ENCODE results near the gene COPG2. TPM values are rescaled to one million over a fixed set of nuclear protein-coding genes. Genes with fewer than 3 reads are reported as not detected.
"Not testable (repeated sequence)": the region's sequence is repeated elsewhere in the genome, so short reads cannot be mapped to it uniquely, and the experiment has no call there.

The COPG2 gene
- total RNA-seq, 4 donors from 2014 or later = 11.7 to 15.6 (median 13.1) TPM

DNA sequence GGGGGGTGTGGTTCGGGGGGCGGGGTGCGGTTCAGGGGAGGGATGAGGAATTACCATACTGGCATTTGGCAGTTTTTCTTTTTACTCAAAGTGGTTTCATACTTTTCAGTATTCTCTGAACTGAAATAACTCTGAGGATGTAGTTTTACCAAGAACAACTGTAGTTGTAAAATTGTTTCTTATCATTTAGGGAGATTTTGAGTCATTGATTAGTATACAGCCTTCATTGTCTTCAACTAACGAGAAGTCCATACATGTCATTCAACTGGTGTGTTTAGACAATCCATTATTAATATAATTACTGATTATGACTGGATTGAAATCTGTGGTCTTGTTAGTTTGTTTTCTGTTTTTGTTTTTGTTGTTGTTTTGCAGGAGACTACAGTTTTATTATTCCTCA lies 40.8 kb downstream of the COPG2 start:
- Histone ChIP-seq H3K36me3 (peaks cover 0 to 13% of the 10 kb centered on the region in 2 donors), H3K4me1 (no peaks in the 10 kb centered on the region), H3K9me3 (peaks cover 0 to 23% (median 0%) of the 10 kb centered on the region in 3 donors), H3K4me3 (no peak overlapping the region), H3K27ac (no peak overlapping the region), H3K27me3 (no peaks in the 10 kb centered on the region)
- TF ChIP-seq EP300 (IDR thresholded peaks at IDR 0.05) = no peak
- TF ChIP-seq POLR2A (IDR thresholded peaks at IDR 0.05) = no peak
- no peak for TF ChIP-seq POLR2AphosphoS5 (IDR thresholded peaks at IDR 0.05)
- TF ChIP-seq, protein P1, sequence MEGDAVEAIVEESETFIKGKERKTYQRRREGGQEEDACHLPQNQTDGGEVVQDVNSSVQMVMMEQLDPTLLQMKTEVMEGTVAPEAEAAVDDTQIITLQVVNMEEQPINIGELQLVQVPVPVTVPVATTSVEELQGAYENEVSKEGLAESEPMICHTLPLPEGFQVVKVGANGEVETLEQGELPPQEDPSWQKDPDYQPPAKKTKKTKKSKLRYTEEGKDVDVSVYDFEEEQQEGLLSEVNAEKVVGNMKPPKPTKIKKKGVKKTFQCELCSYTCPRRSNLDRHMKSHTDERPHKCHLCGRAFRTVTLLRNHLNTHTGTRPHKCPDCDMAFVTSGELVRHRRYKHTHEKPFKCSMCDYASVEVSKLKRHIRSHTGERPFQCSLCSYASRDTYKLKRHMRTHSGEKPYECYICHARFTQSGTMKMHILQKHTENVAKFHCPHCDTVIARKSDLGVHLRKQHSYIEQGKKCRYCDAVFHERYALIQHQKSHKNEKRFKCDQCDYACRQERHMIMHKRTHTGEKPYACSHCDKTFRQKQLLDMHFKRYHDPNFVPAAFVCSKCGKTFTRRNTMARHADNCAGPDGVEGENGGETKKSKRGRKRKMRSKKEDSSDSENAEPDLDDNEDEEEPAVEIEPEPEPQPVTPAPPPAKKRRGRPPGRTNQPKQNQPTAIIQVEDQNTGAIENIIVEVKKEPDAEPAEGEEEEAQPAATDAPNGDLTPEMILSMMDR (IDR thresholded peaks at IDR 0.05) = no peak
- ATAC-seq = no peak
- WGBS, 2 donors (ENCODE audit: low coverage in 1 of 2) = 94 to 100% methylated on average over 1 to 4 of the region's 4 CpGs

DNA sequence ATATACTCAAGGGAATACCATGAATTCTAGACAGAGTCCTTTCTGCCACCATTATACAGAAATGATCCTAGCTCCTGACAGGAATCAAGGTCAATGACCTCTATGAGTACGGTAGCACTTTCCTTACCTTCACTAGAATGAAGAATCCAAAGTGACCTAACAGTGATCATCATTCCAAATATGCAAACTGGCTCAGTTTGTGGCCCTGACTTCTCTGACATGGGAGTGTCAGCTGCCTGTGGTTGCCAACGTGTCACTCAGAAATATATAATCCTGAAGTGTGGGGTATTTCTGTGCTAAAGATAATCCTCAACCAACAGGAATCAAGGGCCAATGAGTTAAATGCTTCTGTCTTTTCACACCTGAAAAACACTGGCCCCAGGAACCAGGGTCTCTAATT lies 45.7 kb downstream of the COPG2 start:
- Histone ChIP-seq H3K9me3 (peaks cover 0 to 11% (median 0%) of the 10 kb centered on the region in 3 donors), H3K4me3 (no peak overlapping the region), H3K27me3 (no peaks in the 10 kb centered on the region), H3K4me1 (no peaks in the 10 kb centered on the region), H3K27ac (no peak overlapping the region), H3K36me3 (peaks cover 0 to 13% of the 10 kb centered on the region in 2 donors)
- ATAC-seq = no peak
- WGBS, 2 donors (ENCODE audit: low coverage in 1 of 2) = 60 to 100% methylated on average over 1 to 2 of the region's 2 CpGs
- TF ChIP-seq POLR2A (IDR thresholded peaks at IDR 0.05) = no peak
- no peak for TF ChIP-seq POLR2AphosphoS5 (IDR thresholded peaks at IDR 0.05)
- TF ChIP-seq, protein P1 (IDR thresholded peaks at IDR 0.05) = no peak
- no peak for TF ChIP-seq EP300 (IDR thresholded peaks at IDR 0.05)

DNA sequence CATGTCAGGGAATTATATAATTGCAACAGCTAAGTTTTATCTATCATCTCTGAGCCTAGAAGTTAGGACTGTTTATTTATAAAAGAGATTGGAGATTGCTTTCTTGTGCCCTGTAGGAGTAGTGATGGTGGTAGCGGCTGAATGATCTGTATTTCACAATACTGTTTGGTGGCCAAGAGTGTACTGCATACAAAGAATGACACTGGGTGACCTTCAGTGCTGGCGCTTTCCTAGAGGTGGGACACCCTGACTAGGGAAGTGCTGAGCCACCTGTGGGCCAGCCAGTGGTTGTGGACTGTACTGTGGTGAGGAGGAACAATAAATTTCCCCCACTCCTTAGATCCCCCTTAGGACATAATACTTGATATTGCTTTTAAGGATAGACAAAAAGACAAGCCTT lies 53.0 kb downstream of the COPG2 start:
- Histone ChIP-seq H3K36me3 (peaks cover 0 to 70% of the 10 kb centered on the region in 2 donors), H3K4me1 (no peaks in the 10 kb centered on the region), H3K27me3 (no peaks in the 10 kb centered on the region), H3K27ac (no peak overlapping the region), H3K9me3 (peaks cover 0 to 5% (median 0%) of the 10 kb centered on the region in 3 donors), H3K4me3 (no peak overlapping the region)
- WGBS, 2 donors (ENCODE audit: low coverage in 1 of 2) = 94 to 100% methylated on average over 2 of the region's 2 CpGs
- TF ChIP-seq EP300 (IDR thresholded peaks at IDR 0.05) (no peak), POLR2AphosphoS5 (IDR thresholded peaks at IDR 0.05) (no peak), POLR2A (IDR thresholded peaks at IDR 0.05) (no peak)
- TF ChIP-seq, protein P1 (IDR thresholded peaks at IDR 0.05) = no peak
- no peak for ATAC-seq

DNA sequence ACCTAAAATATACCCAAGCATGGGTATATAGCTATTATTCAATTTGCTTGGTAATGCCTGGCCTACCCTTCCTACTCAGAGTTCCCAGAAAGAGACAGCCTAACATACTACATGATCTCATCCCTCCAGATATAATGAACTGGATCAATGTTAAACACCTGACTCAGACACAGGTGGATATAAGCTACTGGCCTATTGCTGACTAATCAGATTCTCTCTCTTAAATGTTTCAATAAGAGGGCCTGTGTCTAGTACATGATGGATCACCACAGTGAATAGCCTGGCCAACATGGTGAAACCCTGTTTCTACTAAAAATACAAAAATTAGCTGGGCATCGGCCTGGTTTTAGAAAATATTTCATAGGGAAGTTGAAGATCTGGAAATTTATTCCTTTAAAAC lies 54.1 kb downstream of the COPG2 start:
- H3K4me3 ChIP-seq = no peak overlapping the region
- H3K36me3 ChIP-seq = peaks cover 0 to 81% of the 10 kb centered on the region in 2 donors
- no peaks in the 10 kb centered on the region for H3K4me1 ChIP-seq
- no peaks in the 10 kb centered on the region for H3K27me3 ChIP-seq
- TF ChIP-seq, protein P1 (IDR thresholded peaks at IDR 0.05) = no peak
- TF ChIP-seq EP300 (IDR thresholded peaks at IDR 0.05) (no peak), POLR2A (IDR thresholded peaks at IDR 0.05) (no peak), POLR2AphosphoS5 (IDR thresholded peaks at IDR 0.05) (no peak)
- WGBS, 2 donors (ENCODE audit: low coverage in 1 of 2) = 100% methylated on average over 1 of the region's 1 CpG
- H3K27ac ChIP-seq = no peak overlapping the region
- no peak for ATAC-seq
- H3K9me3 ChIP-seq = peaks cover 0 to 5% (median 0%) of the 10 kb centered on the region in 3 donors

DNA sequence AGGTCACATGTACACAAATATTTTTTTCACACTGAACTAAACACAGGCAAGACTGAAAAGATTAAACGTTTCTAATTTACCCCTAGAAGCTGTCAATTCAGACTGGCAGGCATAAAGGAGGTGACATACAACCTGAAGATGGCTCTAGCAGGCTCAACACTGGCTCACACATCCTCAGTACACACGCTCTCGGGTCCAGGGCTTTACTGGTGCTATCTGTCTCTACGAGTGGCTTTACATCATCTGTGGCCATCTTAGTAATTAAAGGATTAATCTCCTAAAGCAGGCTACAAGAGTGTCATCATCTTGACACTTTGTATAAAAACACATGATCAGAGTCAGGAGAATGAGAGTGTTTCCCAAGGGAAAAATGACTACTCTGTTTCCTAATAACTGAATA lies 57.3 kb downstream of the COPG2 start:
- TF ChIP-seq, protein P1 (IDR thresholded peaks at IDR 0.05) = no peak
- TF ChIP-seq POLR2A (IDR thresholded peaks at IDR 0.05) = no peak
- no peak for TF ChIP-seq EP300 (IDR thresholded peaks at IDR 0.05)
- no peak for TF ChIP-seq POLR2AphosphoS5 (IDR thresholded peaks at IDR 0.05)
- no peak overlapping the region for H3K27ac ChIP-seq
- no peak overlapping the region for H3K4me3 ChIP-seq
- whole genome bisulfite sequencing, 2 donors (ENCODE audit: low coverage in 1 of 2) = 58 to 61% methylated on average over 3 to 4 of the region's 4 CpGs
- H3K4me1 ChIP-seq = no peaks in the 10 kb centered on the region
- H3K27me3 ChIP-seq = no peaks in the 10 kb centered on the region
- peaks cover 0 to 98% of the 10 kb centered on the region in 2 donors for H3K36me3 ChIP-seq
- ATAC-seq = no peak
- H3K9me3 ChIP-seq = peaks cover 0 to 12% (median 0%) of the 10 kb centered on the region in 3 donors

DNA sequence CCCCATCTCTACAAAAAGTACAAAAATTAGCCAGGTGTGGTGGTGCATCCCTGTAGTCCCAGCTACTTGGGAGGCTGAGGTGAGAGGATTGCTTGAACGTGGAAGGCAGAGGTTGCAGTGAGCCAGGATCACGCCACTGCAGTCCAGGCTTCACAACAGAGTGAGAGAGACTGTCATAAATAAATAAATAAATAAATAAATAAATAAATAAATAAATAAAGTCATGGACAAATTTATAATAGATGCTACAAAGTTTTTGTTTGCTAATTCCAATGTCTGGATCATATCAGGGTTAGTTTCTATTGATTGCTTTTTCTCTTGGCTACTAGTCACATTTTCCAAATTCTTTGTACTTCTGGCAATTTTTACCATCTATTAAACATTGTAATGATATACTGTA lies 61.5 kb downstream of the COPG2 start:
- ATAC-seq, H3K4me3 ChIP-seq, H3K27ac ChIP-seq, H3K4me1 ChIP-seq, H3K27me3 ChIP-seq: not testable (repeated sequence)
- Histone ChIP-seq H3K36me3 (peaks cover 0 to 71% of the 10 kb centered on the region in 2 donors), H3K9me3 (peaks cover 0 to 12% (median 0%) of the 10 kb centered on the region in 3 donors)
- WGBS, 2 donors (ENCODE audit: low coverage in 1 of 2) = 100% methylated on average over 1 to 2 of the region's 2 CpGs

Data from gastroesophageal sphincter (tissue), 4 donors.